Activated naive CD4-positive, alpha-beta T cell treated with anti-CD3 and anti-CD28 coated beads, Interleukin-2, amount 50 U/mL, for 16 hours (primary cell): ENCODE measurements around the gene NSUN6.
"Not testable (repeated sequence)": the region's sequence is repeated elsewhere in the genome, so short reads cannot be mapped to it uniquely, and the experiment has no call there.

Source experiments
- DNase-seq: peaks from one replicate; pipeline ENCODE4 v3.0.0-alpha.2; 2020

The NSUN6 gene

DNA sequence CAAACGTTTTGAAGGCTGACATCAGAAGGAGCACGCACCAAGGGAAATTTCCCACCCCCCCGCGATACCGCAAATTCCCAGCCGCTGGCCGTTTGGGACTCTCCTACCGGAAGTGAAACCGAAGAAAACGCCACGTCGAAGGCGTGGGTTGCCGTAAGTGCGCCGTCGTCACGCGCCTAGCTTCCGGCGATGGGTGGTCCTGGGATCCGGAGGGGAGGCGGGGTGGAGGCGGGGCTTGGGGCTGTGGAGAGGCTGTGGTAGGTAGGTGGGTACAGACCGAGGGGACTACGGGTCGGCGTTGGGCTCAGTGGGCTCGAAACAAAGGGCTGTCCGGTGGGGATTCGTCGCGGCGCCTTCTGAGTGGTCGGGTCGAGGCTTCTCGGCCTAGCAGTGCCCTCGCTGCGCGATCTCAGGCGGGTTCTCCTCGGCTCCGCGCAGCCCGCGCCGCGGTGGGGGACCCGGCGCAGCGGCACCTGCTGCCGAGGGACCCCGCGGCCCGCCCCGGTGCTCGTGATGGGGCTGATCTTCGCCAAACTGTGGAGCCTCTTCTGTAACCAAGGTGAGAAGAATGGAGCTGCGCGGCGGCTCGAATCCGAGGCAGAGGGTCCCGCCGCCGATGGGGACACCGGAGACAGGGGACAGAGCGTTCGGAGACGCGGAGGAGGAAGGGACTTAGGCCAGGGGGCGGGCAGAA is 7.9 kb upstream of the NSUN6 start, which contains the start of gene ARL5B:
Gene ARL5B, plus strand, starts transcription at position 307 of the 694 bp plus-strand sequence. Its CDS starts 207 bp downstream, at position 514.
- peak; percentile 94 for DNase-seq

DNA sequence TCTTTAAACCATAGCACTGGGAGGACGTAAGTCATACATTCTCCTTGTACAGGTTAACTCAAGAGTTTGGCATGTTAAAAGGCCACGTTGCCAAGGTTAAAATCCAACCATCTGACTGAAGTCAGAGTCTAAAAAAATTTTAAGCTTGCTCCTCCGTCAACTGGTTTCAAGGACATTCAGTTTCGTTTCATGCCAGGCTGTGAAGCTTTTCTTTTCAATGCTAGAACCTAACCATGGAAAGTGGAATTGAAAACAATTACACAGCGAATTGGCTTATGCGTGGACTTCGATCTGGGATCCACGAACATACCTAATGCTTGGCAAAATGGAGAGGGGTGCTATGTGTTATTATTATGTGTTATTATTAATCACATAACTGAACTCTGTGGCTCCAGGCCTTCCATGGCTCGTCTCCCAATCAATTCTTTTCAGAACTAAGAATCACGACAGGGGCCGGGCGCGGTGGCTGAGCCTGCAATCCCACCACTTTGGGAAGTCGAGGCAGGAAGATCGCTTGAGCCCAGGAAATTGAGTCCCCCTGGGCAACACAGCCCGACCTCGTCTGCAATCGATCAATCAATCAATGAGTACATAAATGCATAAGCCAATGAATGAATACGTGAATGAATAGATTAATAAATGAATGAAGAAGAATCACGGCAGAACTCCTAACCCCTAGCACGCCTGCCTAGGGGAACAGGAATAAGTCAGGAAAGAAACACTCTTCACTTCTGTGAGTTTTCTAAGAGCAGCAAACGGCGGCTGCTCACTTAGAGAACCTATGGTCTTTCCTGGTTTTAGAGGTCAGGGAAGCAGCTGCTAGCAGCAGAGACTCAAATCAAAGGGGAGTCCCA is 7.1 kb upstream of the NSUN6 start:
- no peak for DNase-seq

DNA sequence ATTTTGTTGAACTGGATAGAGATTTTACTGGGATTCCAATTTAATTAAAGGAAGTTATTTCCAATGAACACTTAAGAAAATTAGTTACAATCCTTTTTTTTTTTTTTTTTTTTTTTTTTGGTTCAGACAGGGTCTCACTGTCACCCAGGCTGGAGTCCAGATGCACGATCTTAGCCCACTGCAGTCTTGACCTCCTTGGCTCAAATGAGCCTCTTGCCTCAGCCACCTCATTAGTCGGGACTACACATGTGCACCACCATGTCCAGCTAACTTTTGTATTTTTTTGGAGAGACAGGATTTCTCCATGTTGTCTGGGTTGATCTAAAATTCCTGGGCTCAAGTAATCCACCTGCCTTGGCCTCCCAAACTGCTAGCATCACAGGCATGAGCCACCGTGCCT is 5.3 kb upstream of the NSUN6 start:
- DNase-seq, result no peak

DNA sequence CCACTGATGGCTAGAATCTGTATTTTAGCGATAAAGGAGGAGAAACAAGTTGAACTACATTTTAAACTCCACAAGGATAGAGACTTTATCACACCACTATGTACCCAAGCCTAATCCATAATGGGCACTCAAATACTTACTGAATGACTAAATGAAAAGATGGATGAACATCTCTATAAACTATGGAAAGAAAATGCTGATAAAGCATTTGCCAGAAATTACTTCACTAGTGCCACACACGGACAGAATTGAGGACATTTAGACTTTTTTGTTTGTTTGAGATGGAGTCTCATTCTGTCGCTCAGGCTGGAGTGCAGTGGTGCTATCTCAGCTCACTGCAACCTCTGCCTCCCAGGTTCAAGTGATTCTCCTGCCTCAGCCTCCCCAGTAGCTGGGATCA is 1.7 kb upstream of the NSUN6 start:
- no peak for DNase-seq

DNA sequence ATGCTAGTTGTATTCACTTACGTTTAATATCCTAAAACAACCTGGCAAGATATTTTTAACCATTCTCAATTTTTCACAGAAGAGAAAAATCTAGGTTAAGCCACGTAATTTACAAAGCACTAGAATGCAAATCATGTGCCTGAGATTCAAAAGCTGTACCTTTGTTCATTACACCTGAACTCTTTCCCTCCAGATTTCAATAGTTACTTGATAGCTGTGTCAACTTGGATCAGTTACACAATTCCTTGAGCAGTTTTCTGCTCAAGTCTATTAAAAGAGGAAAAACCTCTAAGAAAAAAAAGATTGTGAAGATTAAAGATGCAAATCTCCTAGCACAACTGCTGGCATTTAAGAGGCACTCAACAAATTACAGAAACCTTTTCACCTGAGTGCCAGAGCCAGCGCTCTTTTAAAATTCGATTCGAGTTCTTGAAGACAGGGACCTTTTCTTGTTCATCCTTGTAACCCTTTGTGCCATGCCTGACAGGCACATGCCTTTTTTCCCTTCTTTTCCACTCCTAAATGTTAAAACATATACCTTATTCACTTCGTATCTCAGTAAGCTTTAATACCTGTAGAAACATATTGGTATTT is 886 bp downstream of the NSUN6 start:
- DNase-seq, result no peak

DNA sequence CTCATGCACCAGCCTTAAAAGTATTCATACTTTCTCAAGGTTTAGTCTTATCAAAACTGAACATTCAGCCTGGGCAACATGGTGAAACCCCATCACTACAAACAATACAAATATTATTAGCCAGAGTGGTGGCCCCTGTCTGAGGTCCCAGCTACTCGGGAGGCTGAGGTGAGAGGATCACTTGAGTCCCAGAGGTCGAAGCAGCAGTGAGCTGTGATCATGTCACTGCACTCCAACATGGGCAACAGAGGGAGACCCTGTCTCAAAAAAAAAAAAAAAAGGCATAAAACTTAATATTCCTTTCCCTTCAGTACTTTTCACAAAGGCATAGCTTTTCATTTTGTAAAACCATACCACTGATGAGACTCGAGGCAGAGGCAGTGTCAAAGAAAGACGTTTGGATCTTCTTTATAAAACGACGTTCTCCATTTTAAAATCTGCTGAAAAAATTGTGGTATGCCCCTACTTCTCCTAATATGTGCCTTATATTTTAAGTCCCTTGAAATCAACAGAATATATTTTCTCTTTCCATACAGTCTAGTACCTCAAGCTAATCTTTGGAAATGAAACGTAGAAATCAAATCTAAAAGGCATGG is 1.9 kb downstream of the NSUN6 start:
- DNase-seq, result no peak

DNA sequence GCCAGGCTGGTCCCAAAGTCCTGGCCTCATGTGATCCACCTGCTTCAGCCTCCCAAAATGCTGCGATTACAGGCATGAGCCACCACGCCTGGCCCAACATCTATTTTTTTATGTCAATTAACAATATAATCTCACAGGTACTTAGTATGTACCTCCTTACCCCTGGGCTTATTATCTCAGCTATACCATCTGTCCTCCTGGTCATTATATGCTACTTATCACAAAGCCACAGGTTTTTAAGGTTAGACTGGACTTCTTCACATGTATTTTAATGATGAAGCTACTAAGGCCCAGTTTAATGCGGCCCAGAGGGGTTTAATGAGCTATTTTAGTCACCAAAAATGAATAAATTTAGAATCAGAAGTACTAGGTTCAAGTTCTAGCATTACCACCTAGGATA is 3.4 kb downstream of the NSUN6 start:
- DNase-seq, result no peak

DNA sequence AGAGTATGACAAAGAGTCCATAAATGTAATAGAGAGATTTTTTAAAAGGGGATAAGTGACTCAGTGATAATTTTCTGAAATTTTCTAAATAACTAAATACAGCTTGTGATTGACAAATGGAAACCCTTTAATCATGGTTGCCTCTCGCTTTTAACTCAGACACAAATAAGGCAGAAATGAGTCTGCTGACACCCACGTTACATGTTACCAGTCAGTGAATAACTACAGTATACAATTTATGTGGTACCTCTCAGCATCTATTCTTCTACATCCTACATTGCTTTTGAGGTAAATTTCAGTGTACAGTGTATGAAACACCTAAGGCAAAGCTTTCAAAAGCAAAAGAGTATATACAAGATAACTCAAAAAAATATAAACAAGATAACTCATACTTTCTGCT is 4.2 kb downstream of the NSUN6 start:
- DNase-seq, result no peak

DNA sequence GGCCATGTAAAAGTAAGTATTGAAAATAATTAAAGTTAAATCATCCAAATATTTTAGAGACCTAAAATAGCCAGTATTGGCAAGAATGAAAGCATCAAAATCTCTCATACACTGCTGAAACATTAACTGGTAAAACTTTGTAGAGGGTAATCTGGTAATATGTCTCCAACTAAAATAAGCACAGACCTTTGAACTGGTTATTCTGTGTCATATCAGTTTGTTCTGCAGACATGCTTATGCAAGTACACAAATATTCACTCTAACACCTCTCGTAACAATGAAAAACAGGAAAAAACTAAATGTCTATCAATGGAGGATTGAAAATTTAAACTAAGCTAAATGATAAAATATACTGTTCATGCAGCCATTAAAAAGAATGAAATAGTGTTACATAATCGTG is 11.7 kb downstream of the NSUN6 start:
- not testable (repeated sequence) for DNase-seq

DNA sequence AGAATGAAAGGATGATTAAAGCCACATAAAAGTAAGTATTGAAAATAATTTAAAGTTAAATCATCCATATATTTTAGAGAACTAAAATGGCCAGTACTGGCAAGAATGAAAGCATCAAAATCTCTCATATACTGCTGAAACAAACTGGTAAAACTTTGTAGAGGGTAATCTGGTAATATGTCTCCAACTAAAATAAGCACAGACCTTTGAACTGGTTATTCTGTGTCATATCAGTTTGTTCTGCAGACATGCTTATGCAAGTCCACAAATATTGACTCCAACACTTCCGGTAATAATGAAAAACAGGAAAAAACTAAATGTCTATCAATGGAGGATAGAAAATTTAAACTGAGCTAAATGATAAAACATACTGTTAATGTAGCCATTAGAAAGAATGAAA is 14.0 kb downstream of the NSUN6 start:
- not testable (repeated sequence) for DNase-seq

DNA sequence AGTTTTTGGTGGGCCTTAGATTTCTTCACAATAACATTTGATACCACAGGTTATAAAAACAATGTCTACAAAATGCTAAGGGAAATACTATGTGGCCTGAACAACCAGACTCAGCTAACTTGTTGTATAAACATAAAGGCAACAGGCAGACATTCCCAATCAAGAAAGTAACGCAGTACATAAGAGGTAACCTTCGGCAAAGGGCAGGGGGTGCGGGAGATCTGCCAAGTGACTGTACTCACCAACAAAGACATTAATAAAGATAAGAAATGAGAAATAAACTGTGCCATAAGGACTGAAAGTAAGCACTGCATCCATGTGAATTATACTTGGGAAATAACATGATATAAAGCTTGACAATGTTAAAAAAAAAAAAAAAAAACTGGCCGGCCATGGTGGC is 15.4 kb downstream of the NSUN6 start:
- no peak for DNase-seq

DNA sequence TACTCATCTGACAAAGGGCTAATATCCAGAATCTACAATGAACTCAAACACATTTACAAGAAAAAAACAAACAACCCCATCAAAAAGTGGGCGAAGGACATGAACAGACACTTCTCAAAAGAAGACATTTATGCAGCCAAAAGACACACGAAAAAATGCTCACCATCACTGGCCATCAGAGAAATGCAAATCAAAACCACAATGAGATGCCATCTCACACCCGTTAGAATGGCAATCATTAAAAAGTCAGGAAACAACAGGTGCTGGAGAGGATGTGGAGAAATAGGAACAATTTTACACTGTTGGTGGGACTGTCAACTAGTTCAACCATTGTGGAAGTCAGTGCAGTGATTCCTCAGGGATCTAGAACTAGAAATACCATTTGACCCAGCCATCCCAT is 18.9 kb downstream of the NSUN6 start:
- DNase-seq, result not testable (repeated sequence)

DNA sequence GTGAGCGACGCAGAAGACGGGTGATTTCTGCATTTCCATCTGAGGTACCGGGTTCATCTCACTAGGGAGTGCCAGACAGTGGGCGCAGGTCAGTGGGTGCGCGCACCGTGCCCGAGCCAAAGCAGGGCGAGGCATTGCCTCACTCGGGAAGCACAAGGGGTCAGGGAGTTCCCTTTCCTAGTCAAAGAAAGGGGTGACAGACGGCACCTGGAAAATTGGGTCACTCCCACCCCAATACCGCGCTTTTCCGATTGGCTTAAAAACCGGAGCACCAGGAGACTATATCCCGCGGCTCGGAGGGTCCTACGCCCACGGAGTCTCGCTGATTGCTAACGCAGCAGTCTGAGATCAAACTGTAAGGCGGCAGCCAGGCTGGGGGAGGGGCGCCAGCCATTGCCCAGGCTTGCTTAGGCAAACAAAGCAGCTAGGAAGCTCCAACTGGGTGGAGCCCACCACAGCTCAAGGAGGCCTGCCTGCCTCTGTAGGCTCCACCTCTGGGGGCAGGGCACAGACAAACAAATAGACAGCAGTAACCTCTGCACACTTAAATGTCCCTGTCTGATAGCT is 23.9 kb downstream of the NSUN6 start:
- peak; percentile 70 for DNase-seq

DNA sequence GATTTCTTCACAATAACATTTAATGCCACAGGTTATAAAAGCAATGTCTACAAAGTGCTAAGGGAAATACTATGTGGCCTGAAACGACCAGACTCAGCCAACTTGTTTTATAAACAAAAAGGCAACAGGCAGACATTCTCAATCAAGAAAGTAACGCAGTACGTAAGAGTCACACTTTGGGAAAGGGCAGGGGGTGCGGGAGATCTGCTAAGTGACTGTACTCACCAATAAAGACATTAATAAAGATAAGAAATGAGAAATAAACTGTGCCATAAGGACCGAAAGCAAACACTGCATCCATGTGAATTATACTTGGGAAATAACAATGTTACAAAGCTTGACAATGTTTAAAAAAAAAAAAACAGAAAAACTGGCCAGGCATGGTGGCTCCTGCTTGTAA is 25.5 kb downstream of the NSUN6 start:
- no peak for DNase-seq

DNA sequence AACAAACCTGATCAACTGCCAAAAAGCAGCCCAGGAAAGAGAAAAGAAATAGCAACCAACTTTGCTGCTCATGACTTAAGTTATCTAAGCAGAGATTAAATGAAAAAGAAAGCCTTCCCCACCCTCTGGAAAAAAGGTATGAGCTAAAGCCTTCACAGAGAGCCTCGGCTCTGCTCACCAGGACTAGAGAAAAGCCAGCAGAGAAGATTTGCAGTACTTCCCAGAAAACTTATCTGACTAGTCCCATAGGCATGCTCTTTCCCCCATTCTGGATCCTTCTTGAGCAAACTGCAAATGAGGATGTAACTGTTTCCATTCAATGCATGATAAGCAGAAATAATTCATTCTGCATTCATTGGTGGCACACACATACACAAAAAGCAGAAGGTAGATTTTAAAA is 27.7 kb downstream of the NSUN6 start:
- not testable (repeated sequence) for DNase-seq

DNA sequence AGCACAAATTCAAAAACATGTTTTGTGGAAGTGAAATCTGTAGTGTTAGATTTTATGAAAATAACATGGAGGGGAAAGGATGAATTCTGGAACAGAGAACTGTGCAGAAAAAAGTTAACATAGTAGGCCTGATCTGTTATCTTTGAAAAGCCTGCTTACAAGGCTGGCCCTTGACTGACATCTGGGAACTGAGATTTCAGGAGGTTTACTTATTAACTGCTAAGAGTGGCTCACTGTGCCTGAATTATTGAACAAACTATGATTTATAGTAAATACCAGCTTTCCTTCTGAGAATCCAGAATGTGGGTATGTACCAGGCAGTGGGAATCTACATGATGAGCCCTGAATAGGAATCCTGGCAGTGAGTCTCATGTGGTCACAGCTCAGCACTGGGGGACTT is 30.5 kb downstream of the NSUN6 start:
- DNase-seq, result no peak

DNA sequence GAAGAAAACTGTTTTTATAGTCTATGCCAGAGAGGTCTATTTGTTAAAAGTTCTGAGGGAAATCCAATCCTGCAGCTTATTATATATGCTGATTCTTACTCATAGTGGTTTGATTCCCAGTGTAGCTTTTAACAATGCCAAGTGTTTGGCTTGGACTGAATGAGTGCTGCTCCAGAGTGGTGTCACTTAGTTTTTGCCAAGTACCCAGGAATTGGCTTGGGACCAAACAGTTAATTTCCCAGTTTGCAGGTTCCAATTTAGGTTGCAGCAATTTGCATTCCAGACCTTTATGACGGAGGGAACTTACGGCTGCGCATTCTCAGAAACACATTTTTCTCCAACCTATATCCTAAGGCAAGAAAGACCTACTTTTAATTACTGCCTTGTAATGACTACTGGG is 32.4 kb downstream of the NSUN6 start:
- no peak for DNase-seq

DNA sequence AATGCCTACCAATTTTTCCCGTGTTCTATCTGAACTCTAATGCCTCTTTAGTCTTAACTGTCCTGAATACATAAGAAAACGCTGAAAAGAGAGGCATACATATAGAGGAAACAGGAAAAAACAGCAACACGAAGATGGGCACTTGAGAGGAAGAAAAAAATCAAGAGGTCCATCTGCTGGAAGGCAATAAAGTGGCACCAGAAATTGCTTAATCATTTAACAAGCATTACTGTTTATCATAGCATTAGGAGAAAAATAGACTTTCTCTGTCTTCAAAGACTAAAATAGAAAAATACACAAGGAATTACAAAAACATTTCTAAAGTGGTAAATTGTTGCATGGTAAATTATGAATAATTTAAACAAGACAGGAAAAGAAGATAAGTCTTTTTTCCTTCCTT is 35.0 kb downstream of the NSUN6 start:
- no peak for DNase-seq

DNA sequence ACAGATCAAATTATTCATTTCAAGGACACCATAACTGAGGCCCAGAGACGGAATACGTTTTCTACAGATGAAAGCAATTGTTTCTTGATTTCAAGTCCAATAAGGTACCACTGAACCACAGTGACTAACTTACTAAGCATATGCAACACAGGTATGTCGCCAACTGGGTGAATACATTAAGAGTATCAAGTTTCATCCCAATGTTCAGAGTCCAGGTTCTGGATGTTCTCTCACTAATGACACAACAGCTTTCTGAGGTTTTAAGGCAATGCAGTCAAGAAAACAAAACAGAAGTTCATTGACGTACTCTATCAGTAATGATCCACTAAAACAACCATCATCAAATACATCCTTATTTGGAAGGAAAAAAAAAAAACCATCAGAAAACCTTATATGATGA is 35.8 kb downstream of the NSUN6 start:
- DNase-seq, result no peak

DNA sequence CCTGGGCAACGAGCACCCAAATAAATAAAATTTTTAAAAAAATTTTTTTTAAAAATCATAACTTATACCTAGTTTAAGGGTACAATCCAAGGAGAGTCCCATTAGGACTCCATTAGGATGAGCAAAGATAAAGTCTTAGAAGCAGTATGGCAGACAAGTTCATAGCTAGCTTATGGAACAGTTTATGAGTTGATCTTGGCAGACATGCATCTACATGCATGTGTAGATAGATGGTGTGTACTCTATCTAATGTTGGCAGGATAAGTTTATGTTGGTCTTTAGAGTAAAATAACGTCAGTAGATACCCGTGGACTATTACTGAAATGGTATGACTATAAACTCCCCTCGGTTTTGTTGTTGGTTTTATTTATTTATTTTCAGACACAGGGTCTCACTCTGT is 40.2 kb downstream of the NSUN6 start:
- no peak for DNase-seq

DNA sequence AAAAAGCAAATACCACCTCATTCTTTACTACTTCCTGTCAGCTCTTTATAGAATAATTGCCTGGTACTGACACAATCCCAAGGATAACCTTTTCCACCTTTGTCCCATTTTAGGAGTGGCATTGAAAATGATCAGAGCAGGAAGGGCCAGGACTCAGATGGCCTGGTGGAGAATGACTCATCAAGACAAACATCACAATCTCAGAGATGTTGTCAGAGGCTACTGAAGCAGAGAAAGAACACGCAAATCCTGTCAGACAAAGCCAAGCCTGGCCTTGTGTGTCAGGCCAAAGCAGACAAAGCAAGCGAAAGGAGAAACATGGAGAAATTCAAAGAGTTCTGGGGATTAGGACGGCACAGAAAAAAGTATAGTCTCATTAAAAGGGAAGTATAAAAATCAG is 40.9 kb downstream of the NSUN6 start:
- no peak for DNase-seq

DNA sequence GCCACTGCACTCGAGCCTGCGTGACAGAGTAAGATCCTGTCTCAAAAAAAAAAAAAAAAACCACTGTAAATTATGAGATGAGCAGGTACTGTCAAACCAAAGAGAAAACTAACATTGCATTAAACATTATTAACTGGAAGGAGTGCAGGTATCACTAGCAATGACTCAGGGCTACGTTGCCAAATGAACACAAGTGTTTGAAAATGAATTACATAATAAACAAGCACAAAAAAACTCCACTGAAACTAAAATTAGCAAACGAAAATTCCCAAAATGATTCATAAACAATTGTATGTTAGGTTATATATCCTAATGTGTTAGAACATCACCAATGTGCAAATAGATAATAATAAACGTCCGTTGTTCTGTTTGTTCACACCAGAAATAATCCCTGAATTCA is 42.8 kb downstream of the NSUN6 start:
- no peak for DNase-seq
